ENCODE results near the gene VTI1A. TPM values are rescaled to one million over a fixed set of nuclear protein-coding genes. Genes with fewer than 3 reads are reported as not detected.

The VTI1A gene
- total and polyA plus RNA-seq, 2 of the 8 experiments (the other 6 are each of a cell fraction or from before 2014, with no cell fraction given) = 6.0 to 20.0 TPM

DNA sequence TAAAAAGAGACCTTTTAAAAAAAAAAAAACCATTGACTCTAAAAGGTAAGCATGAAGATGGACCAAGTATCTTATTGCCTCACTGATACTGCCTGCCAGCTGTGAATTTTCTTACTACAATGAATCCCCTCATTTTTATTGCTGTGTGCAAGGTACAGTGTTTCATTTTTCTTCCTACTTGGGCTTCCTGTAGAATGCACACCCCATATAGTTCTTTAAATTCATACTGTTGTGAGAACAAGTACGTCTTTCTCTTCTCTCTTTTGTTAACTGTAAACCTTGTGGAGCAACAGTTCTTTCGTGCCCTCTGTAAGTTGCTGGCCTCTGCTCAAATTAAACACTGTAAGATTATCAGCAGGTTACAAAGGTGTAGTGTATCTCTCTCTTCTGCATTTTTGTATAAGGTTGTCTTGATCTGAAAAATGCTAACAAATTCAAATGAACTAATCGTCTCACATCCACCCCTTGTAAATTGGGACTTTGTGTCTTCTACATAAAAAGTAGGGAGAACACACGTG lies 105.6 kb downstream of the VTI1A start:
- Histone ChIP-seq H3K79me1 (ENCODE audit: low read depth, low read length) (no peaks in the 10 kb centered on the region), H2AFZ (ENCODE audit: low read length) (no peak overlapping the region), H3K4ac (replicated peaks; ENCODE audit: insufficient read length, low read depth, low read length) (no peak overlapping the region), H3K9ac (replicated peaks in 1 of 4; ENCODE audit: extremely low read depth in 1 of 4, low read depth in 3 of 4, low read length in 3 of 4) (no peak overlapping the region), H4K91ac (replicated peaks; ENCODE audit: insufficient read length, low read length) (no peak overlapping the region), H3K27me3 (replicated peaks in 1 of 4; ENCODE audit: control insufficient read depth in 3 of 4, extremely low read depth in 1 of 4, insufficient read depth in 3 of 4, low read length in 3 of 4) (no peaks in the 10 kb centered on the region), H3K23ac (ENCODE audit: insufficient read length) (no peak overlapping the region), H2BK120ac (replicated peaks; ENCODE audit: low read depth, low read length) (no peak overlapping the region), H2BK5ac (ENCODE audit: low read depth, low read length) (no peak overlapping the region), H4K8ac (ENCODE audit: extremely low read depth, insufficient read depth, low read length) (no peak overlapping the region), H3K79me2 (ENCODE audit: control insufficient read depth in 1 of 2, insufficient read depth in 2 of 2, low read length in 2 of 2) (no peaks in the 10 kb centered on the region), H3K4me3 (ENCODE audit: extremely low read depth in 1 of 4, insufficient read depth in 2 of 4, low read depth in 3 of 4, low read length in 4 of 4) (no peak overlapping the region), H4K20me1 (replicated peaks in 1 of 2; ENCODE audit: control insufficient read depth in 1 of 2, insufficient read depth in 2 of 2, low read length in 2 of 2) (no peaks in the 10 kb centered on the region), H3K18ac (ENCODE audit: extremely low read depth, low read length) (no peak overlapping the region), H3K14ac (ENCODE audit: insufficient read length) (no peak overlapping the region), H3K4me2 (ENCODE audit: insufficient read depth in 1 of 2, low read depth in 2 of 2, low read length in 2 of 2) (no peak overlapping the region), H3K27ac (ENCODE audit: low read depth, low read length) (no peak overlapping the region), H3K9me3 (ENCODE audit: insufficient read depth in 2 of 2, low read depth in 1 of 2, low read length in 1 of 2) (no peaks in the 10 kb centered on the region), H2BK15ac (ENCODE audit: low read length) (no peak overlapping the region), H3K23me2 (ENCODE audit: low read depth, low read length) (no peaks in the 10 kb centered on the region), H2AK5ac (ENCODE audit: low read depth, low read length) (no peak overlapping the region), H2BK20ac (ENCODE audit: low read length) (no peak overlapping the region), H2BK12ac (ENCODE audit: low read depth, low read length) (no peak overlapping the region), H3K36me3 (ENCODE audit: control insufficient read depth in 2 of 4, insufficient read depth in 4 of 4, low read length in 3 of 4) (no peaks in the 10 kb centered on the region), H3K56ac (replicated peaks; ENCODE audit: insufficient read length, low read depth, low read length) (no peak overlapping the region), H3K4me1 (replicated peaks in 1 of 4; ENCODE audit: control insufficient read depth in 3 of 4, insufficient read depth in 4 of 4, low read length in 3 of 4) (no peaks in the 10 kb centered on the region), H4K5ac (ENCODE audit: insufficient read length, low read depth, low read length) (no peak overlapping the region)
- 86% methylated on average over 4 of the region's 4 CpGs; no CpG with 5 or more reads in 1 of the 2 experiments for WGBS, 2 experiments (ENCODE audit: extremely low coverage in 1 of 2, insufficient coverage in 1 of 2, insufficient read length in 1 of 2, insufficient replicate concordance in 2 of 2, low coverage in 1 of 2, low lambda C conversion rate in 2 of 2, missing lambda C conversion rate in 1 of 2)
- FAIRE-seq = no peak
- DNase-seq (ENCODE audit: low read depth in 1 of 2, low spot score in 2 of 2) = no peak
- ChIA-PET CTCF (ENCODE audit: partially characterized antibody) (interaction anchor here (0.6 to 0.7 kb wide), 2 partner anchors 583 to 611 kb away, joined by 3 read pairs; no protein-coding TSS in a partner anchor), POLR2A (ENCODE audit: partially characterized antibody) (no interaction called here)
- no peak for TF ChIP-seq YY1 (IDR thresholded peaks at IDR 0.05; ENCODE audit: low read depth, low read length)
- no peak for TF ChIP-seq CREB1 (IDR thresholded peaks at IDR 0.05)
- no peak for TF ChIP-seq CTBP2 (IDR thresholded peaks at IDR 0.05; ENCODE audit: borderline replicate concordance, insufficient read depth, insufficient read length, low read length)
- no peak for TF ChIP-seq JUN (IDR thresholded peaks at IDR 0.05; ENCODE audit: low read depth, low read length)
- TF ChIP-seq FOSL1 (IDR thresholded peaks at IDR 0.05; ENCODE audit: insufficient read depth, low read depth, low read length) = no peak
- TF ChIP-seq EZH2 (IDR thresholded peaks at IDR 0.05; ENCODE audit: low read depth, low read length, severe bottlenecking) = no peak
- TF ChIP-seq HDAC2 (IDR thresholded peaks at IDR 0.05; ENCODE audit: borderline replicate concordance in 1 of 2, low read depth in 2 of 2, low read length in 2 of 2) = no peak
